Caco-2 (cell line): ENCODE measurements around the gene ANKRD9. TPM values are rescaled to one million over a fixed set of nuclear protein-coding genes. Genes with fewer than 3 reads are reported as not detected.
A peak's percentile ranks its signal among the peaks of the same experiment; 100 is the strongest.

ENCODE experiments used
- Bru-seq: library from RNA; stranded (reverse); fragments of 400-500 nt; gene quantifications from one replicate; lab custom pipeline; 2021; lab: Mats Ljungman, UMichigan
- BruChase-seq, 2 experiments: library from RNA; stranded (reverse); fragments of 400-500 nt; gene quantifications; one replicate each; lab custom pipeline; 2021; lab: Mats Ljungman, UMichigan
- BruUV-seq: library from RNA; stranded (reverse); fragments of 400-500 nt; replicated peaks from 2 replicates; lab custom pipeline; 2021; lab: Mats Ljungman, UMichigan
- CTCF ChIA-PET: fragments of 300-600 bp; sonication (Branson Sonifier 250); formaldehyde crosslinking; loops from one replicate; lab custom pipeline; 2022; ENCODE audit warnings: antibody characterized with exemption; lab: Charles Lee
- POLR2A ChIA-PET: fragments of 300-600 bp; sonication (Branson Sonifier 250); formaldehyde crosslinking; loops from one replicate; lab custom pipeline; 2022; ENCODE audit warnings: antibody characterized with exemption; lab: Charles Lee
- DNase-seq, 2 experiments: peaks; one replicate each; pipeline versions ENCODE4 v3.0.0 to v3.0.0-alpha.2; 2020 to 2022
- H3K27me3 ChIP-seq: replicated peaks from 2 replicates; pipeline ENCODE4 v1.6.0; 2011; ENCODE audit warnings: low read length; ENCODE audit not compliant: control insufficient read depth, insufficient read depth
- H3K36me3 ChIP-seq: 2 replicates; pipeline ENCODE4 v1.5.1; 2011; ENCODE audit warnings: low read length; ENCODE audit not compliant: control insufficient read depth, insufficient read depth
- H3K4me1 ChIP-seq: fragments of 250-450 bp; sonication (Bioruptor Pico); 2 replicates; pipeline ENCODE4 v1.5.1; 2020; ENCODE audit warnings: mild to moderate bottlenecking
- H3K4me3 ChIP-seq: 2 replicates; pipeline ENCODE4 v1.5.1; 2011; ENCODE audit warnings: low read depth, mild to moderate bottlenecking, control low read depth, low read length
- H3K9me3 ChIP-seq: fragments of 250-450 bp; sonication (Bioruptor Pico); 2 replicates; pipeline ENCODE4 v1.5.1; 2020; ENCODE audit warnings: mild to moderate bottlenecking, moderate library complexity
- H3K27ac Mint-ChIP-seq: one replicate; pipeline ENCODE4 v1.8.0; 2022; ENCODE audit warnings: mixed read lengths; ENCODE audit not compliant: unreplicated experiment
- H3K27me3 Mint-ChIP-seq: one replicate; pipeline ENCODE4 v1.8.0; 2022; ENCODE audit warnings: mixed read lengths; ENCODE audit not compliant: insufficient read depth, unreplicated experiment
- H3K36me3 Mint-ChIP-seq: one replicate; pipeline ENCODE4 v1.8.0; 2022; ENCODE audit warnings: mild to moderate bottlenecking, mixed read lengths; ENCODE audit not compliant: insufficient read depth, unreplicated experiment
- H3K4me1 Mint-ChIP-seq: one replicate; pipeline ENCODE4 v1.8.0; 2022; ENCODE audit warnings: low read depth, mixed read lengths; ENCODE audit not compliant: unreplicated experiment
- H3K4me3 Mint-ChIP-seq: one replicate; pipeline ENCODE4 v1.8.0; 2022; ENCODE audit warnings: mild to moderate bottlenecking, moderate library complexity, mixed read lengths; ENCODE audit not compliant: unreplicated experiment
- H3K9me3 Mint-ChIP-seq: one replicate; pipeline ENCODE4 v1.8.0; 2022; ENCODE audit warnings: mixed read lengths; ENCODE audit not compliant: unreplicated experiment
- CTCF ChIP-seq, 2 experiments: fragments of 200-600 bp in 1 of 2; IDR thresholded peaks; 1 replicate in 1 of 2; 2 replicates in 1 of 2; pipeline versions ENCODE4 v1.5.1 to v1.8.0; 2011 to 2022; ENCODE audit warnings: antibody characterized with exemption in 1 of 2, control low read depth in 1 of 2, inconsistent platforms in 1 of 2, low read depth in 1 of 2, low read length in 1 of 2, mild to moderate bottlenecking in 1 of 2, moderate library complexity in 1 of 2; ENCODE audit not compliant: insufficient read depth in 1 of 2, severe bottlenecking in 1 of 2, unreplicated experiment in 1 of 2
- intact Hi-C: fragments of 100-400 bp; cut with micrococcal nuclease; formaldehyde crosslinking; loops from one replicate; pipeline ENCODE4 v1.10.0; 2022; ENCODE audit not compliant: unreplicated experiment
- long read RNA-seq: library from polyadenylated mRNA; stranded (forward); transcript quantifications from one replicate; pipeline ENCODE4 v2.0.0, GENCODE V29; 2022
- total RNA-seq: library from RNA; stranded (reverse); gene quantifications from 2 replicates; pipeline ENCODE4 v1.2.3, GENCODE V29; 2022

Gene ANKRD9
- total RNA-seq (15.0 and 15.5 TPM in 2 replicates), Bru-seq, nascent RNA (percentile 44 among the genes with signal in this experiment), BruChase-seq, experiment 1, labeled RNA remaining after a 2-hour chase (percentile 53 among the genes with signal in this experiment), BruChase-seq, experiment 2, labeled RNA remaining after a 6-hour chase (percentile 67 among the genes with signal in this experiment)
- long read RNA-seq, full-length matches to known transcripts = 22 of 31 reads
- long read RNA-seq, partial matches to known transcripts = 3 of 31 reads
- long read RNA-seq, other reads (novel, unspliced or antisense) = 6 of 31 reads

- DNase-seq = peak; percentile 93 to 96
- intact Hi-C loops = loop anchor here (2.0 to 5.0 kb wide), 2 partner anchors 43 to 71 kb away; no protein-coding TSS in a partner anchor
- no peak for TF ChIP-seq CTCF (IDR thresholded peaks at IDR 0.05; ENCODE audit: insufficient read depth in 1 of 2, low read depth in 1 of 2, low read length in 1 of 2, severe bottlenecking in 1 of 2, unreplicated experiment in 1 of 2)
- H3K27ac Mint-ChIP-seq = peak within 1 kb of the TSS; percentile 66
- peak within 1 kb of the TSS; percentile 90 for H3K4me3 Mint-ChIP-seq
- no peaks in the 10 kb centered on the region for H3K9me3 Mint-ChIP-seq
- Histone ChIP-seq H3K4me3 (peak within 1 kb of the TSS; percentile 64), H3K36me3 (no peaks in the 10 kb centered on the region), H3K27me3 (no peaks in the 10 kb centered on the region), H3K9me3 (no peaks in the 10 kb centered on the region), H3K4me1 (peaks cover 24% of the 10 kb centered on the region)
- no peaks in the 10 kb centered on the region for H3K4me1 Mint-ChIP-seq
- H3K27me3 Mint-ChIP-seq = no peaks in the 10 kb centered on the region
- ChIA-PET POLR2A (interaction anchor here (0.6 to 1.0 kb wide), 3 partner anchors 15 to 159 kb away, joined by 4 to 7 read pairs (median 4); no protein-coding TSS in a partner anchor), CTCF (interaction anchor here (0.9 to 1.8 kb wide), 3 partner anchors 15 to 71 kb away, joined by 3 to 8 read pairs (median 7); no protein-coding TSS in a partner anchor)
- no TSS peak for BruUV-seq
- peaks cover 13% of the 10 kb centered on the region for H3K36me3 Mint-ChIP-seq
Measured at GRCh38 chr14:102509746-102510615, at the start of gene ANKRD9. Gene ANKRD9 (minus strand): TSS chr14:102509776. CDS start chr14:102507889, 1,887 bp downstream.

GRCh38 chr14:102558556-102558955 lies 49.0 kb upstream of the ANKRD9 start:
- Histone ChIP-seq H3K27me3 (no peaks in the 10 kb centered on the region), H3K9me3 (peaks cover 4% of the 10 kb centered on the region; the same call in 1 of the 2 replicates), H3K4me1 (peaks cover 5% of the 10 kb centered on the region; the same call in 1 of the 2 replicates), H3K4me3 (no peak overlapping the region), H3K36me3 (no peaks in the 10 kb centered on the region)
- no peaks in the 10 kb centered on the region for H3K27me3 Mint-ChIP-seq
- no TSS peak for BruUV-seq
- H3K4me1 Mint-ChIP-seq = no peaks in the 10 kb centered on the region
- ChIA-PET CTCF (interaction anchor here (0.7 kb wide), 1 partner anchor 16 kb away, joined by 3 read pairs; no protein-coding TSS in a partner anchor), POLR2A (no interaction called here)
- intact Hi-C loops = no loop called here
- H3K9me3 Mint-ChIP-seq = no peaks in the 10 kb centered on the region
- DNase-seq = no peak
- no peak overlapping the region for H3K27ac Mint-ChIP-seq
- no peak for TF ChIP-seq CTCF (IDR thresholded peaks at IDR 0.05; ENCODE audit: insufficient read depth in 1 of 2, low read depth in 1 of 2, low read length in 1 of 2, severe bottlenecking in 1 of 2, unreplicated experiment in 1 of 2)
- no peak overlapping the region for H3K4me3 Mint-ChIP-seq
- no peaks in the 10 kb centered on the region for H3K36me3 Mint-ChIP-seq
